ENCODE data around the gene SSPN.

The SSPN gene, protein sequence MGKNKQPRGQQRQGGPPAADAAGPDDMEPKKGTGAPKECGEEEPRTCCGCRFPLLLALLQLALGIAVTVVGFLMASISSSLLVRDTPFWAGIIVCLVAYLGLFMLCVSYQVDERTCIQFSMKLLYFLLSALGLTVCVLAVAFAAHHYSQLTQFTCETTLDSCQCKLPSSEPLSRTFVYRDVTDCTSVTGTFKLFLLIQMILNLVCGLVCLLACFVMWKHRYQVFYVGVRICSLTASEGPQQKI

DNA sequence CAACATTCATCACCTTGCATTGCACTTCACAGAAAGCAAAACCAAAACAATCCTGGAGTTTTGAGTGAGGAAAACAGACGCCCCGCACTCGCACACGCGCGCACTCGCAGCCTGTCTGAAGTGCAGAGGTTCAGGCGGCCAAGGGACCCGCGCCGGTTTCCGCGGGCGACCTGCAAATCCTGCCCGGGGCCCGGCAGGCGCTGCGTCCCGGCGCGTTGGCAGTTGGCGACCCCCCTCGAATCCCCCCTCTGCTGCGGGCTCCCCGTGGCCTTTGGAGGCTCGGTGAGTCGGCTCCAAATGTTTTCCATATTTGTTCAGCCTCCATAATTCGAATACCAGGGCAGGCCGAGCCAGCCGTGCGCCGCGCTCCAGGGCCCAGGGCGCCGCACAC, at the start of gene SSPN:
TSS of gene SSPN (plus strand) at position 324 of the 391 bp plus-strand sequence. CDS start 100 bp downstream, outside the sequence.
- DNase-seq (ENCODE audit: low spot score) = peak; percentile 84

DNA sequence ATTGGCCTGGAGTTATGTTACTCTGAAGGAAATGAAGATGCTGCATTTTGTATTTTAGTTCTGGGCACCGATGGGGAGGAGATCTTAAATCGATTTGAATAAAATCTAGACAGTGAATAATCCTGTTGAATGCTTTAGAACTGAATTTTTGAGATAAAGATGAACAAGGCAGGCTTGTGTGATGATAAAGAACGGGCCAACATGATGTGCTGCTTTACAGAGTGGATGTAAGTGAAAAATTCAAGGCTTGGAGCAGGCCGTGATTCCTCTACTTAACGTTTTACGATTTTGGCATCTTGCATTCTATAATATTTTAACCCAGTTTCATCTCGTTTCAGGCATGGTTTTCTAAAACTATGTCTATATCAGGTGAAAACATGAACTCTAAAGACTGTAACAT, 47.1 kb upstream of the SSPN start:
- no peak for DNase-seq (ENCODE audit: low spot score)

DNA sequence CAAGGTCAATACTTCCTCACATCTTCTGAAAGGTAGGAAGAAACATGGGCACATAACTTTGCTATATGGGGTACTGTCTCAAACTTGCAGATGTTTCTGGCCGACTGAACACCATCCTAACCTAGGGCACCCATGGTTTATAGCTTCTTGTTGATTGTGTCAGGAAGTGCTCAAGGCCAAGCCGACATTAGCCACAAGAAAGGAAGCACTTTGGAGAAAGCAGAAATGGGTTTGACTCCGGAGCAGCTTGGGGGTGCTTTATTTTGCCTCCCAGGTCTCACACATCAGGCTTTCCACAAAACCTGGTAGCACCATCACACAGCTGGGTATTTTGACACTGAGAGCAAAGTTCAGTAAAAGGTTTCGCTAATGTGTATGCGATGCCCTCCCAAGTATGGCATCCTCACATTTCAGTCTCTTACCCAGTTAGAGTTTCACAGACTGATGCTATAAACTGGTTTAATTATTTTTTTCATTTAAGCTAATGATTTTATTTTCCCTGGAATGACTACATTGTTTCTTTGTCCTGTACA, 45.3 kb upstream of the SSPN start:
- no peak for DNase-seq (ENCODE audit: low spot score)

DNA sequence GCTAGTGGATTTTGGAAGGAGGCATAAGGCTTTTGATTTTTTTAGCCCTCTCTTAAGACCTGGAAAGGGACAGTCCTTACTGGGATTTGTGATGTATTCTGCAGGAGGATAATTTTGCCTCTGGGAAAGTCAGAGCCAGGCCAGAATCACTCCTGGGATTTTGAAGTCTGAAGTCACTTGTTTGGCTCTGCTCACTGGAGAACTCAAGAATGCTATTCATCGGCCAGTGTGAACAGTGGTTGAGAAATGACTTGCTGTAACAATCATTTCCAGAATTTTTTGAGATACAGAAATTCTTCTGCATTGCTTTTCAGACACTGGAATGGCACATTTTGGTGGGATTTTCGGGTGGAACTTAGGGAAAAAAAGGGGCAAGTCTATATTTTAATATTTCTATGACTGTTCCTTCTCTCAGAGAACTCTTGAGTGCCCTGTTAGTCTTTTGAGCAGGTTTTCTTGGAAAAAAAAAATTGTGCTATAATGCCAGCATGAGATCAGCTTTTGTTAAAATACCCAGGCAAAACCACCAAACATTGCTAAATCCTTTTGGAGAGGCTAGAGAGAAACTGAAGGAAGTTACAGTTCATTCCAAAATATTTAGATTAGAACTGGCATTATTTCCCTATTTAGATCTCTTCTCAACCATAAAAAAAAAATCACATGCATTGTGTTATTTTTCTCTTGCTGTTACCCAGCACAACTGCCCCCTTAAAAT, 44.5 kb upstream of the SSPN start:
- no peak for DNase-seq (ENCODE audit: low spot score)

DNA sequence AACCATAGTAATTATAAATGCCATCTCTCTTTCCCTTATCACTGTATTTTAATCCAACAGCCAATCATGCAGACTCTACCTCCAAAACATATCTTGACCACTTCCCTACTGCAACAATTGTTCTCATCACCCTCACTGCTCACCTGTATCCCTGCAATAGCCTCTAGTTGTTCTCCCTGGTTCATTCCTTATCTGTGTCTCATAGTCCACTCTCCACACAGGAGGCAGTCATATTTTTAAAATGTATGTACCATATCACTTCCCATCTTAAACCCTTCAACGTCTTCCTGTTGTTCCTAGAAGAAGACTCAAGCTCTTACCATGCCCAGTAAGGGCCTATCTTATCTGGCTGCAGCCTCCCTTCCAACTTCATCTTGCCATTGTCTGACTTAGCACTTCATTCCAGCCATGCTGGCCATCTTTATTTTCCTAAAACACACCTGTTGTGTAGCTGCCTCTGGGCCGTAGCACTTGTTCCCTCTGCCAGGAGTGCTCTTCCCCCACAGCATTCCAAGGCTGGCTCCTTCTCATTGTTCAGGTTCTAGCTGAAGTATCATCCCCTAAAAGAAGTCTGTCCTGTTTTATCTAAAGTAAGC, 42.8 kb upstream of the SSPN start:
- no peak for DNase-seq (ENCODE audit: low spot score)

DNA sequence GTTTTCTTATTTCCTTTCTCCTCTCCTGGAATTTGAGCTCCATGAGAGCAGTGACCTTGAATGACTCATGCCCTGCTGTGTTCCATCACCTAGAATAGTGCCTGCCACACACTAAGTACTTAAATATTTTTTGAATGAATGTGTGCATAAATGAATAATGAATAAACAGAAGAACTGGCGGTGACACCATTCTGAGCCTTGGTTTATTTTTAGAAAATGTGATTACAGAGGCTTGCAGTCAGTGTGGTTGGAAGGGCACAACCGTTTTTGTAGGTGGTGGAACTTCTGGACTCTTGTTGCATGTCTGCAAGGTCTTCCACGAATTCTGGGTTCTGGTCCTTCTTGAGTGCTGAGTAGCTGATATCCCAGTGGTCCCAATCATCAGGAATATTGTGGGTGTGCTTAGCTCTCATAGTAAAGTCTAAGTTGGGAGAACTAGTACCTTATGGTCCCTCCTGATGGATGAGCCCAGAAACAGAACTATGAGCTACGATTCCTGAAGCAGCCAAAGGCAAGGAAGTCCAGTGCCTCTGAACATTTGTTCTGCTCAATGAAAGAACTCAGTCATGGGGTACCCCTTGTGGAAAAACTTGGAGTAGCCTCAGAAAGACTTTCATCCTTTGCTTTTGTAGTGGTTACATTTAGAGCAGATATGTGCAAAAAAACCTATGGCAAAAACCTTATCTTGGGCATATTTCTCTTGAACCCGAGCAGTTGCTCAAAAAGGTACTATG, 41.8 kb upstream of the SSPN start:
- DNase-seq (ENCODE audit: low spot score) = peak; percentile 98

DNA sequence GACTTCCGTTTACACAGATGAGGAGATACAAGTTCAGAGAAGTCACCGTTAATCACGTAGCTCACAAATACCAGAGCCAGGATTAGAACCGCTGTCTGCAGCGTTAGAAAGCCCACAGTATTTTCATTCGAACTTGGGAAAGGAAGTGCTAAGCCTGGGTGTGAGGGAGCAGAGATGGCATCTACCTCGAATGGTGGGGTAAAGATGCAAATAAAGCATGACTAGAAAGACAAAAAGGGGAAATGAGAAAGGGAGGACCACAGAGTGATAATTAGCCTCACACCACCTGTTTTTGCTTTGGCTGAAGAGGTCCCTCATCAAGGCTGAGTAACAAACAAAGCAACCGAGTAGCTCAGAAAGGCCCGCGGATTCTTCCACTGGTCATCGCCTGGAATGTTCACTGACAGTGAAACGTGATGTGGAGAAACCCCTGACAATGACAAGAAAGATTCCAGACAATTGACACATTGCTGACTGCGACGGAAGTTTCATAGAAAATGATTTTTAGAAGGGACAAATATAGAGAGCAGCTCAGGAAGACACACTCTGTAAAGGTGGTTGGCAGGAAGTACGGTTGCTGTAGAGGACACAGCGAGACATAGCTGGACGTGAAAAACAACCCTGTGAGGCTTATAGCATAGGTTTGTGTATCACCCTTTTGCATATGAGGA, 39.0 kb upstream of the SSPN start:
- peak; percentile 57 for DNase-seq (ENCODE audit: low spot score)

DNA sequence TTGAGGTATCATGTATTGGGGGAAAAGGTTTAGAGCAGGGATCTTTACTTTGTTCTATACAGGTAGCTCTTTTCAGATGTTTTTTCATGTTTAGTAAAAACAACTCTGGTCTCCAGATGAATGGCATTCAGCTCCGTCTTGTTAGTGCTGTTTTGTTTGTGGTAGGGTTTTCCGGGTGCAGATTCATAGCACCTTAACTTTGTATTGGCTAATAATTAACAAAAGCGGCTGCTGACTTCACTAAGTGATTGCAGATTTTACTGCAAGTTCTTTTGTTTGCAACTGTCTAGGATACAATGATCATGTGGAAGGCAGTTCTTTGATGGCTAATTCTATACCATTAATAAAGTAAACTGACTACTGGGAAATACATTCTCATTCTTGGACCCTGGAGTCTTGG, 38.4 kb upstream of the SSPN start:
- DNase-seq (ENCODE audit: low spot score) = peak; percentile 87

DNA sequence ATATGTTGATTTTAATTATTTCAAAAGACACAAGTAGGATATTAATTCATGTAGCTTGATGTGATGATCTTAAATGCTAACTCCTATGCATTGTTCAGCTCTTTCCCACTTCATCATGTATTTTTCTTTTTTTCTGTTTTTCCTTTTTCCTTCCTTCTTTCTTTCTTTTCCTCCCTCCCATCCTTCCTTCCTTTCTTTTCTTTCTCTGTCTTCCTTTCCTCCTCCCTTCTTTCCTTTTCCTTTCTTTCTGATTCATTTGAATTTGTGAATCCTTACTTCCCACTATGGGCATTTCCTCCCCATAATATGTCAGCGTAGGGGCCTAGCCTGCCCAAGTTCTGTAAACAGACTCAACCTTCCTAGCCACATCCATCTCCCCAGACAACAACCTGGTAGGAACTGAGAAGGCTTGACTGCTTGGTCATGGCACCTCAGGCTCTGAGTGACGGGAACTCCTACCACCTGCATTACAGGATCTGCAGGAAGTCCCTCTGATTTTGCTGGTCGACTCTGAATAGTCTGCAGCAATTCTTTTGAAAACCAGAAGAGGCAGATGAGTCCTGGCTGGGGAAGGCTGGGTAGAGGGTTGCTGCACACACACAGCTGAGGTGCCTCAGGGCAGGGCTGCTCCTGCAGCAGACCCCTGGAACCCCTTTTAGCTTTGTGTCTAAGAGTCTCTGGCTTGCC, 37.2 kb upstream of the SSPN start:
- DNase-seq (ENCODE audit: low spot score) = no peak

DNA sequence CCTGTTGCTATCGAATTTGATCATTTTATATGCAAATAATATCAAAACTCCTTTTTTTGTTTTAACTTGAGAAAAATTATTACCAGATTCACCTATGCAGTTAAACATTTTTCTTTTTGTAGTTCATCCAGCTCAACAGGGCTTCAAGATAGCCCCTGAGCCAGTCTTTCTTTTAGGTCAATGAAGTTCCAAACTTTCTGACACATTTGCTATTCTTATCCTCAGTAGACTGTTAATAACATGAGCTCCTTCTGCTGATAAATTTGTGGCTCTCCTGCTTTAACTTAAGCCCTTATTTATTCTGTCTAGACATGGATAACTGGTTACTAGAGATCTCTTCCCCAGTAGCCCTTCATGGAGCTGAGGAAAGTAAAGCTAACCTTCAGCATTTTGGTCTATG, 33.2 kb upstream of the SSPN start:
- no peak for DNase-seq (ENCODE audit: low spot score)

DNA sequence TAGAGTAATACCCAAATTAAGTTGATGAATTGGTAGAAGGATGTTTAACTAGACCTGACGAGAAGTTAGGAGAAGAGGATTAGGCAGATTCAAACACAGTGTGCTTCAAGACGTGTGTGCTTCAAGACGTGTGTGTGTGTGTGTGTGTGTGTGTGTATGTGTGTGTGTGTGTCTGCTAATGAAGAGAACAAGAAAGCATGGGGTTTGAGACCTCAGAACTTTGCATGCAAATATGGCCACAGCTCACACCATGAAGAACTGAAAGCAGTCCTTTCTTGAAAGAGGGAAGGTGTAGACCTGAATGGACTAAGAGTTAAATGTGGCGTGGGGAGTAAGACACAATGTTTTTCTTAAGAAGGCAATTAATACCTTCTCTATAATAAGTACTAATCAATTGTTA, 32.5 kb upstream of the SSPN start:
- DNase-seq (ENCODE audit: low spot score) = no peak

DNA sequence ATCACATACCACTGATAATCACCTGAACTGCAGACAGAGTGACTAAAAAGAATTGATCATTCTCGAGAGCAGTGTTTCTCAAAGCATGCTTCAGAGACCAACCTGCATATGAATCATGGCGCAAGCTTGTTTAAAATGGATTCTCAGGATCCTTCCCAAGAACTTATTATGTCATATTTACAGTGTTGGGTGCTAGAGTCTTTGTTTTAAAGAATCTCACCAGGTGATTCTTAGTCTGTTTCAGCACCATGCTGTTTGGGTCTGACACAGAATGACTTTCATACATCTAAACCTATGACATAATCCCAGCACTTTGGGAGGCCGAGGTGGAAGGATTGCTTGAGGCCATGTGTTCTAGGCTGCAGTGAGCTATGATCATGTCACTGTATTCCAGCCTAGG, 31.3 kb upstream of the SSPN start:
- no peak for DNase-seq (ENCODE audit: low spot score)

DNA sequence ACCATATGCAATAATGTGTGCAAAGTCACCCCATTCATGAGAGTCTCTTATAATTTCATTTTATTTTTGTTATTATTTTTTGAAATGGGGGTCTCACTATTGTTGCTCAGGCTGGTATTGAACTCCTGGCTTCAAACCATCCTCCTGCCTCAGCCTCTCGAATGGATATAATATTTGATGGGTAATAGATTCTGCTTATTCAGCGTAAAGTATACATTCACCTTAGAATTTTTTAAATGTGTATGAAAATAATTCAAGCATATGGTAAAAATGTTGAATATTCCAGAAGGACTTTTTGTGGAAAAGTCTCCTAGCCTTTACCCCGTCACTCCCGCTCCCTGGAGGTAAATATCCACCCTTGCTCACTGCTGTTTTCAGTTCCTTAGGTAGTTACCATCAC, 23.4 kb upstream of the SSPN start:
- no peak for DNase-seq (ENCODE audit: low spot score)

DNA sequence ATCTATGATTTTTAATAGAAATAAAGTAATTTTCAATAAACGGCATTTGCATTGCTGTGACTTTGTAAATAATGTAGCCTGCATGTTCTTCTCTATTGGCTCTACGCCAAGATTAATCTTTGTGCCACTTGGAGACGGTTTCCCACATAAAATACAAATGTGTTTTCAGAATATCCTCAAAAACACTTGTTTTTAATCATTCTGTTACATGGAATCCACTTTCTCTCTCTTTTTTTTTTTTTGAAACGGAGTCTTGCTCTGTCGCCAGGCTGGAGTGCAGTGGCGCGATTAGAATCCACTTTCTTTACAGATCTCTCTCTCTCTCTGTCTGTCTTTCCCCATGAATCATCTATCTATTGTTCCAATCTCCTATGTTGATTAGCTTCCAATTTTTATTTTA, 22.8 kb upstream of the SSPN start:
- no peak for DNase-seq (ENCODE audit: low spot score)

DNA sequence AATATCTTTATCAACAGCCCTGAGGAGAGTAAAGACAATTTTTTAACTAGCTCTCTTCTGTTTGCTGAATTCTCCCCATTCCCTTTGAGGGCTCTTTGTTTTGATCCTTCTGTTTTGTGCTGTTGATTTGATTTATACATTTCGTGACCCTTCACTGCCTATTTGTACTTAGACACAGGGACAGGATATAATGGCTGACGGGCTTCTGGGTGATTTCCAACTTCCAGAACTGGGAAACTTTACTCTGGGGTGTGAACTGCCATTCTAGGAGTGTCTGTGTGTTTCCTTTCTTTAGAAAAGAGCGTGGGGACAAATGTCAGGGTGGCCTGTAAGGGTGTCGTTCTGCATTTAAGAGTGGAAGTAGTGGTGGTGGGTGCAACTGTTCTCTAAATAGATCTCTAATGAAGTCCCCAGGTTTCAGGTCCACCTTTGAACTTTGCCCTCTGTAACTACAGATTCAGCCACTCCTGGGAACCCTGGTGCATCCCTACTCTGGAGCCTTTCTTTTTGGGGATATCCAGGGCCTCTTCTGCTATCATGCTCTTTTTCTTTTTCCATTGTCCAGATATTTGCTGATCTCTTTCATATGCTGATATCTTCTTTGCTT, 22.3 kb upstream of the SSPN start:
- DNase-seq (ENCODE audit: low spot score) = no peak

DNA sequence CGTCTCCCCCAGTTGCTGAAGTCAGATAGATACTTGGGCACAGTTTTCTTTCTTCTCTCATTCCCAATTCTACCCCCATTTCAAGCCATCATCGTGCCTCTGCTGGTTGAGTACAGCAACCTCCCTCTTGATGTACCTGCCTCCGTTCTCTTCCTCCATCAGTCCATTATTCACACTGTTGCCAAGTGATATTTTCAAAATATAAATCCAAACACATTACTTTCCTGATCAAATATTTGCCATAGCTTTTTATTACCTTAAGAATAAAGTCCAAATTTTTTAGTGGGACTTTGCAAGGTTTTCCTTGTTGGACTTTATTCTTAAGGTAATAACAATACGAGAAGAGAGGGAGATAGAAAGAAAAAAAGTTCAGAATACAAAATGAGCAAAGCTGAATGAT, 18.6 kb upstream of the SSPN start:
- no peak for DNase-seq (ENCODE audit: low spot score)

DNA sequence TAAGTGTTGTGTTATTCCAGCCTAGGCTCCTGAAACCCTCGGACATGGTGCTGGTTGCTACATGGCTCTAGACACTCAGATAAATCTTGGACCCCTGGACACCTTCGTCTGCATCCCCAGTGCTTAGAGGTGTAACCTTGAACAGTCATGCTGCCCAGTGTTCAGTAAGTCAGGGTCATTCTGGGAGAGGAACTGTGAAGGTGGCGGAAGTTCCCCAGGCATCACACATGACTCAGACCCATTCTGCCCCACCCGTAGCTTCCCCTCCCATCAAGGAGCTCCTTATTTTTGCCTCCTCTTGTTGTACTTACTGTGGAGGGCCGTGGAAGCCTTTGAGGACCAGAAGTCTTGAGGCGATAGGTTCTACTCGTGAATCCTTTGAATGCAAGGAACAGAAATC, 18.1 kb upstream of the SSPN start:
- no peak for DNase-seq (ENCODE audit: low spot score)

DNA sequence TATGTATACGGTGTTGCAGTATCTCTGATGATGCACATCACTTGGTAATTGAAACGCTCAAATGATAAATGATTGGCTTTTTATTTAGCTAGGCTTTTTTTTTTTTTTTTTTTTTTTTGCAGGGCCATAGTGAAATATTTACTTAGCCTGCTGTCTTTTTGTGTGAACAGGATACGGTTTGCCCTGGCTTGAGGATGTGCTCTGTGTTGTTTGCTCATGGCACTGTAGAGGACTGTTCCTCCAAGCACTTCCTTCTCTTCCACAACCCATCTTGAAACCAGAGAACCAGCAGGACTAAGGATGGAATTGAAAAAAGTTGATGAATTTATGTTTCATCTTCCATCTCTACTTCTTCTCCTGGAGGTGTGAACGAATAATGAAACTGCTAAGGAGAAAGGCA, 15.5 kb upstream of the SSPN start:
- no peak for DNase-seq (ENCODE audit: low spot score)

DNA sequence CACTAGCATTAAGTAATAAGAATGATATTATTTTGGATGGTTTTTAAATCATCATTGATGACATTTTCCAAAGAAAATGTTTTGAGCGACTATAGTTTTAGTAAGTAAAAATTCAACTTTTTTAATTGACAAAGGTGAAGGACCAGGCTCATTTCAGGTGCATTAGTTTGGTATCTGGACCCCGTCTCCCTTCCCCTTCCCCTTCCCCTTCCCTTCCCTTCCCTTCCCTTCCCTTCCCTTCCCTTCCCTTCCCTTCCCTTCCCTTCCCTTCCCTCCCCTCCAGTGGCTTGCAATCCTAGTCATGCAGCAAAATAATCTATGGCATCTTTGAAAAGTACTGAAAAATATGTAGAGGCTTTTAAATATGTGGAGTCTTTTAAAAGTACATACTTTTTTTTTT, 13.0 kb upstream of the SSPN start:
- DNase-seq (ENCODE audit: low spot score) = no peak

DNA sequence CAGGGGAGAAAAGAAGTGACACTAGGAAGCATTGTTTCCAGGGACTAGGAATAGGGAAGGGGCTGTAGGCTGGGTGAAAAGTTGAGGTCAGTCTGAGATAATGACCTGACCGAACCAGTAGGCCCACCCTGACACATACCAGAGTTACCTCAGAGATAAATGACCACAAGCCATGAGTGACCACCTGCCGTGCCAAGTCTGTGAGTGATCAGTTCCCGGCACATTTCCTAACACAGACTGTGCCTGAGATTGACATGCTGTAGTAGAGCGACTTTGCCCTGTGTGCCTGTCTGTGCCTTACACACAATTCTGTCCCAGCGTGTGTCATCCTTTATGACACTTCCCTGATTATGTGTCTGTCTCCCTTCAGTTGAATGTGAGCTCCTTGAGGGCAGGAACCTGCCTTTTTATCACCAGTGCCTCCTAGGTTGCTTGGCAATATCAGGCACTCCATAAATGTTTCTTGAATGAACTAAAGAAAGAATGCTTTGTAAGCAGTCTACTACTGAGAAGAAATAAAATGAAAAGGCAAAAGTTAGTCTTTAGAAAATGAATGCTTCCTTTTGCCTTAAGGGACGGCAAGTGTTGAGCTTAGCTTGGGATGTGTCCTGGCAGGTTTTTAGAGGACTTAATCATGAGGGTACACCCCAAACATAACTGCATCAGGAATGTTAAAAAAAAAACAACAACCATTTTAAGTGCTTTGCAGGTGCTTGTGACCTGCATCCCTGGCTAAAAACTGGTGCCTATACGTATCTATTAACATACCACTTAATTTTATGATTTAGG, 9.6 kb upstream of the SSPN start:
- no peak for DNase-seq (ENCODE audit: low spot score)
